ENCODE data around the gene ARSG. TPM values are rescaled to one million over a fixed set of nuclear protein-coding genes. Genes with fewer than 3 reads are reported as not detected.

ARSG gene
- total RNA-seq, 4 donors from 2014 or later: 9.1 to 28.3 (median 18.1) TPM

- H3K27me3 ChIP-seq: no peaks in the 10 kb centered on the region
These were observed 767 bp downstream of the ARSG start for GRCh38 chr17:68291836-68292688.

GRCh38 chr17:68292689-68293040 lies 1.4 kb downstream of the ARSG start:
- Histone ChIP-seq H3K4me3 (replicated peaks in 1 of 3) (no peak overlapping the region), H3K9me3 (no peaks in the 10 kb centered on the region), H3K27ac (no peak overlapping the region), H3K36me3 (no peaks in the 10 kb centered on the region), H3K4me1 (peaks cover 3 to 8% of the 10 kb centered on the region in 2 donors), H3K27me3 (no peaks in the 10 kb centered on the region)
- TF ChIP-seq POLR2A (IDR thresholded peaks at IDR 0.05) (no peak), CTCF (IDR thresholded peaks at IDR 0.05) (no peak)
- intact Hi-C loops (cut with DNase I): no loop called here
- DNase-seq: no peak
- 52 to 56% methylated on average over 9 of the region's 9 CpGs for WGBS, 2 donors

More at GRCh38 chr17:68291836-68292688, 767 bp downstream of the ARSG start:
- TF ChIP-seq POLR2A (IDR thresholded peaks at IDR 0.05) (peak in 1 of 2 donors; percentile 35), CTCF (IDR thresholded peaks at IDR 0.05) (no peak)
- peak; percentile 57 to 77 for DNase-seq
- no peaks in the 10 kb centered on the region for H3K9me3 ChIP-seq
- WGBS, 2 donors: 4% methylated on average over 11 to 13 of the region's 76 CpGs
- H3K36me3 ChIP-seq: no peaks in the 10 kb centered on the region
- intact Hi-C loops (cut with DNase I): no loop called here
- H3K4me3 ChIP-seq (replicated peaks in 1 of 3): peak overlapping the region; percentile 10 to 81 (median 64)
- H3K4me1 ChIP-seq: peaks cover 3 to 8% of the 10 kb centered on the region in 2 donors
- H3K27ac ChIP-seq: peak overlapping the region; percentile 36 to 75 (median 59)

GRCh38 chr17:68293490-68294195 lies 2.3 kb downstream of the ARSG start:
- no peaks in the 10 kb centered on the region for H3K27me3 ChIP-seq
- H3K4me1 ChIP-seq: peaks cover 3 to 8% of the 10 kb centered on the region in 2 donors
- WGBS, 2 donors: 96 to 98% methylated on average over 6 of the region's 6 CpGs
- intact Hi-C loops (cut with DNase I): no loop called here
- H3K9me3 ChIP-seq: no peaks in the 10 kb centered on the region
- H3K4me3 ChIP-seq (replicated peaks in 1 of 3): no peak overlapping the region
- no peak for DNase-seq
- H3K27ac ChIP-seq: no peak overlapping the region
- TF ChIP-seq CTCF (IDR thresholded peaks at IDR 0.05) (no peak), POLR2A (IDR thresholded peaks at IDR 0.05) (no peak)
- no peaks in the 10 kb centered on the region for H3K36me3 ChIP-seq

GRCh38 chr17:68294196-68294555 lies 2.9 kb downstream of the ARSG start:
- no peaks in the 10 kb centered on the region for H3K36me3 ChIP-seq
- no peak for DNase-seq
- 85 to 86% methylated on average over 3 of the region's 3 CpGs for WGBS, 2 donors
- intact Hi-C loops (cut with DNase I): no loop called here
- H3K4me1 ChIP-seq: peaks cover 3 to 8% of the 10 kb centered on the region in 2 donors
- H3K27ac ChIP-seq: no peak overlapping the region
- no peak for TF ChIP-seq CTCF (IDR thresholded peaks at IDR 0.05)
- no peak for TF ChIP-seq POLR2A (IDR thresholded peaks at IDR 0.05)
- H3K27me3 ChIP-seq: no peaks in the 10 kb centered on the region
- H3K9me3 ChIP-seq: no peaks in the 10 kb centered on the region
- H3K4me3 ChIP-seq (replicated peaks in 1 of 3): no peak overlapping the region

- WGBS, 2 donors: 88 to 90% methylated on average over 4 of the region's 4 CpGs
- TF ChIP-seq POLR2A (IDR thresholded peaks at IDR 0.05) (no peak), CTCF (IDR thresholded peaks at IDR 0.05) (no peak)
- no peak for DNase-seq
- H3K4me3 ChIP-seq (replicated peaks in 1 of 3): no peak overlapping the region
- no peaks in the 10 kb centered on the region for H3K27me3 ChIP-seq
- intact Hi-C loops (cut with DNase I): no loop called here
- peaks cover 2 to 8% of the 10 kb centered on the region in 2 donors for H3K4me1 ChIP-seq
- H3K9me3 ChIP-seq: no peaks in the 10 kb centered on the region
- H3K27ac ChIP-seq: no peak overlapping the region
- no peaks in the 10 kb centered on the region for H3K36me3 ChIP-seq
These were observed 3.3 kb downstream of the ARSG start for GRCh38 chr17:68294617-68295016.
